ENCODE results near the gene ZNF214. TPM values are rescaled to one million over a fixed set of nuclear protein-coding genes. Genes with fewer than 3 reads are reported as not detected.

The ZNF214 gene
- total and polyA plus RNA-seq, 2 donors from 2014 or later, result 3.2 to 5.9 TPM

- no peaks in the 10 kb centered on the region for H3K36me3 ChIP-seq (ENCODE audit: control insufficient read depth in 2 of 3, insufficient read depth in 3 of 3, low read length in 3 of 3)
- H3K27me3 ChIP-seq (ENCODE audit: control insufficient read depth, insufficient read depth, low read length), result no peaks in the 10 kb centered on the region
- no peaks in the 10 kb centered on the region for H3K9me3 ChIP-seq (ENCODE audit: control insufficient read depth in 2 of 3, insufficient read depth in 1 of 3, low read length in 3 of 3)
- peak overlapping the region; percentile 29 to 56 for H3K27ac ChIP-seq (ENCODE audit: low read depth in 2 of 2, low read length in 2 of 2)
- intact Hi-C loops (cut with DNase I), result no loop called here
- H3K9ac ChIP-seq (ENCODE audit: low read length in 3 of 3), result peak overlapping the region; percentile 4 to 97 (median 66)
- peak overlapping the region; percentile 85 to 99 (median 99) for H3K4me3 ChIP-seq (ENCODE audit: low read length in 3 of 3)
- H3K4me1 ChIP-seq (ENCODE audit: control insufficient read depth in 2 of 3, insufficient read depth in 2 of 3, low read depth in 1 of 3, low read length in 3 of 3), result peaks cover 0 to 9% (median 2%) of the 10 kb centered on the region in 3 donors
- TF ChIP-seq CTCF (IDR thresholded peaks at IDR 0.05; ENCODE audit: borderline replicate concordance, extremely low read depth, insufficient read depth), result no peak
- peak in 3 of 5 donors; percentile 57 to 84 (median 61) for DNase-seq
- FAIRE-seq, result no peak
These were observed 505 bp downstream of the ZNF214 start for GRCh38 chr11:7019500-7020182.

GRCh38 chr11:7016011-7016410 is 4.1 kb downstream of the ZNF214 start:
- intact Hi-C loops (cut with DNase I), result no loop called here
- Histone ChIP-seq H3K9me3 (ENCODE audit: control insufficient read depth in 2 of 3, insufficient read depth in 1 of 3, low read length in 3 of 3) (no peaks in the 10 kb centered on the region), H3K9ac (ENCODE audit: low read length in 3 of 3) (no peak overlapping the region), H3K27ac (ENCODE audit: low read depth in 2 of 2, low read length in 2 of 2) (no peak overlapping the region), H3K27me3 (ENCODE audit: control insufficient read depth, insufficient read depth, low read length) (no peaks in the 10 kb centered on the region), H3K4me3 (ENCODE audit: low read length in 3 of 3) (no peak overlapping the region), H3K36me3 (ENCODE audit: control insufficient read depth in 2 of 3, insufficient read depth in 3 of 3, low read length in 3 of 3) (no peaks in the 10 kb centered on the region), H3K4me1 (ENCODE audit: control insufficient read depth in 2 of 3, insufficient read depth in 2 of 3, low read depth in 1 of 3, low read length in 3 of 3) (peaks cover 0 to 9% (median 1%) of the 10 kb centered on the region in 3 donors)
- DNase-seq (peak in 1 of 5 donors; percentile 21), FAIRE-seq (no peak)
- TF ChIP-seq CTCF (IDR thresholded peaks at IDR 0.05; ENCODE audit: borderline replicate concordance, extremely low read depth, insufficient read depth), result no peak

GRCh38 chr11:7014118-7014517 is 6.0 kb downstream of the ZNF214 start:
- Histone ChIP-seq H3K36me3 (ENCODE audit: control insufficient read depth in 2 of 3, insufficient read depth in 3 of 3, low read length in 3 of 3) (no peaks in the 10 kb centered on the region), H3K9ac (ENCODE audit: low read length in 3 of 3) (no peak overlapping the region), H3K27me3 (ENCODE audit: control insufficient read depth, insufficient read depth, low read length) (no peaks in the 10 kb centered on the region), H3K4me1 (ENCODE audit: control insufficient read depth in 2 of 3, insufficient read depth in 2 of 3, low read depth in 1 of 3, low read length in 3 of 3) (no peaks in the 10 kb centered on the region), H3K27ac (ENCODE audit: low read depth in 2 of 2, low read length in 2 of 2) (no peak overlapping the region), H3K4me3 (ENCODE audit: low read length in 3 of 3) (no peak overlapping the region), H3K9me3 (ENCODE audit: control insufficient read depth in 2 of 3, insufficient read depth in 1 of 3, low read length in 3 of 3) (no peaks in the 10 kb centered on the region)
- no peak for TF ChIP-seq CTCF (IDR thresholded peaks at IDR 0.05; ENCODE audit: borderline replicate concordance, extremely low read depth, insufficient read depth)
- FAIRE-seq (no peak), DNase-seq (no peak)
- intact Hi-C loops (cut with DNase I), result no loop called here
